GM12878 (cell line): ENCODE data around the gene HMGN4. TPM values are rescaled to one million over a fixed set of nuclear protein-coding genes. Genes with fewer than 3 reads are reported as not detected.

Source experiments
- ATAC-seq: fragments of 200-7000 bp; cut with Tn5 transposase; 3 replicates; pipeline ENCODE4 v1.9.1; 2020; ENCODE audit warnings: mild to moderate bottlenecking, moderate library complexity
- BruUV-seq: library from RNA; stranded (reverse); fragments of 400-500 nt; replicated peaks from 2 replicates; lab custom pipeline; 2021; lab: Mats Ljungman, UMichigan
- CTCF ChIA-PET: fragments of 300-600 bp; sonication (Branson Sonifier 250); formaldehyde crosslinking; extraction: SDS; loops from one replicate; lab custom pipeline; 2021; ENCODE audit warnings: inconsistent platforms; lab: Yijun Ruan, JAX
- POLR2A ChIA-PET: fragments of 350-600 bp; formaldehyde crosslinking; extraction: SDS; loops from one replicate; lab custom pipeline; 2021; ENCODE audit warnings: inconsistent platforms; lab: Charles Lee
- RAD21 ChIA-PET: fragments of 300-600 bp; sonication (Branson Sonifier 250); formaldehyde crosslinking; loops from one replicate; lab custom pipeline; 2023; ENCODE audit warnings: antibody characterized with exemption; ENCODE audit not compliant: unreplicated experiment; lab: Charles Lee
- SMC1A ChIA-PET: fragments of 300-600 bp; sonication (Branson Sonifier 250); formaldehyde crosslinking; loops from one replicate; lab custom pipeline; 2023; ENCODE audit not compliant: unreplicated experiment, uncharacterized antibody; lab: Charles Lee
- DNase-seq: peaks from one replicate; pipeline ENCODE4 v3.0.0-alpha.2; 2011; ENCODE audit warnings: low read depth, low spot score
- FAIRE-seq: peaks from 3 replicates; lab custom pipeline; 2011; peaks lifted over from hg19 to GRCh38; lab: Jason Lieb, UNC
- H2AFZ ChIP-seq: 2 replicates; pipeline ENCODE4 v1.6.0; 2011; ENCODE audit warnings: low read depth, low read length, control low read depth; ENCODE audit not compliant: control insufficient read depth
- H3K27ac ChIP-seq: 2 replicates; pipeline ENCODE4 v1.5.1; 2011; ENCODE audit warnings: control low read depth; ENCODE audit not compliant: control insufficient read depth, insufficient read depth
- H3K27me3 ChIP-seq, 2 experiments: replicated peaks in 1 of 2; 2 replicates each; pipeline versions ENCODE4 v1.6.0 to v1.6.1; 2011; ENCODE audit warnings: low read length in 1 of 2; ENCODE audit not compliant: control insufficient read depth in 2 of 2, insufficient read depth in 2 of 2
- H3K36me3 ChIP-seq, 2 experiments: 2 replicates each; pipeline ENCODE4 v1.5.1; 2011; ENCODE audit warnings: low read length in 1 of 2; ENCODE audit not compliant: control insufficient read depth in 2 of 2, insufficient read depth in 2 of 2
- H3K4me1 ChIP-seq: 2 replicates; pipeline ENCODE4 v1.6.1; 2011; ENCODE audit warnings: mild to moderate bottlenecking, low read length, moderate library complexity, mixed read lengths; ENCODE audit not compliant: control insufficient read depth, insufficient read depth
- H3K4me2 ChIP-seq: 2 replicates; pipeline ENCODE4 v1.6.0; 2011; ENCODE audit warnings: control low read depth; ENCODE audit not compliant: control insufficient read depth, insufficient read depth
- H3K4me3 ChIP-seq: fragments of 200-600 bp; sonication (generic); 2 replicates; pipeline ENCODE4 v1.5.1; 2016
- H3K79me2 ChIP-seq: 2 replicates; pipeline ENCODE4 v1.6.0; 2011; ENCODE audit warnings: low read length; ENCODE audit not compliant: control insufficient read depth, insufficient read depth
- H3K9ac ChIP-seq: 2 replicates; pipeline ENCODE4 v1.8.0; 2011; ENCODE audit warnings: low read length, control low read depth, mixed read lengths; ENCODE audit not compliant: control insufficient read depth, insufficient read depth
- H3K9me3 ChIP-seq: replicated peaks from 3 replicates; pipeline ENCODE4 v1.5.1; 2011; ENCODE audit warnings: mild to moderate bottlenecking, low read length; ENCODE audit not compliant: control insufficient read depth, insufficient read depth
- H4K20me1 ChIP-seq: 2 replicates; pipeline ENCODE4 v1.6.0; 2011; ENCODE audit not compliant: control insufficient read depth, insufficient read depth
- CREM ChIP-seq: IDR thresholded peaks from 2 replicates; pipeline ENCODE4 v1.6.1; 2014; ENCODE audit warnings: antibody characterized with exemption, low read depth
- ETV6 ChIP-seq, 2 experiments: fragments of 450-650 bp in 1 of 2; IDR thresholded peaks in 1 of 2; conservative IDR thresholded peaks in 1 of 2; 2 replicates each; pipeline ENCODE4 v1.6.1; 2014; ENCODE audit warnings: antibody characterized with exemption in 1 of 2, borderline replicate concordance in 1 of 2, low read depth in 1 of 2, mild to moderate bottlenecking in 1 of 2, moderate library complexity in 1 of 2
- PML ChIP-seq: IDR thresholded peaks from 2 replicates; pipeline ENCODE4 v1.6.1; 2012; ENCODE audit warnings: low read length, inconsistent platforms
- SIN3A ChIP-seq: IDR thresholded peaks from 2 replicates; pipeline ENCODE4 v1.6.1; 2012; ENCODE audit warnings: low read depth, low read length, improper control_type of control experiment
- SMC3 ChIP-seq: IDR thresholded peaks from 2 replicates; pipeline ENCODE4 v1.6.1; 2011; ENCODE audit warnings: low read length, improper control_type of control experiment, borderline replicate concordance
- STAT1 ChIP-seq: fragments of 450-650 bp; conservative IDR thresholded peaks from 2 replicates; pipeline ENCODE4 v1.6.1; 2014; ENCODE audit warnings: antibody characterized with exemption, mild to moderate bottlenecking
- TBL1XR1 ChIP-seq: IDR thresholded peaks from 2 replicates; pipeline ENCODE4 v1.6.1; 2012; ENCODE audit warnings: low read depth, low read length, improper control_type of control experiment
- WGBS: methylation state at CpG from one replicate; pipeline ENCODE4 v1.1.6; 2016; ENCODE audit warnings: low lambda C conversion rate; ENCODE audit not compliant: insufficient replicate concordance, insufficient coverage; ENCODE audit errors: missing lambda C conversion rate; 5-methylcytosine and 5-hydroxymethylcytosine counted together
- in situ Hi-C: fragments of 300-500 bp; cut with MboI; formaldehyde crosslinking; loops from 9 replicates; pipeline ENCODE4 v1.14.3; 2018; ENCODE audit warnings: mixed read lengths
- intact Hi-C: fragments of 100-400 bp; cut with micrococcal nuclease; formaldehyde crosslinking; loops from one replicate; pipeline ENCODE4 v1.14.2; 2022; ENCODE audit not compliant: unreplicated experiment
- polyA plus RNA-seq, 11 experiments: library from polyadenylated mRNA; depleted of rRNA in 4 of 11; unstranded in 6 of 11; stranded (reverse) in 5 of 11; fragments of >200 nt; fragmentation: Nextera tagmentation in 4 of 11; fragmentation: Illumina TruSeq in 1 of 11; extraction: Ambion mirVana in 4 of 11; extraction: Trizol in 1 of 11; gene quantifications; 1 replicate in 1 of 11; 2 replicates in 10 of 11; pipeline versions ENCODE4 v1.2.1 to v1.2.3, GENCODE V29; 2011 to 2016; ENCODE audit warnings: inconsistent platforms in 2 of 11, missing spikeins in 2 of 11, low read depth in 1 of 11
- total RNA-seq, 4 experiments: library from RNA; depleted of rRNA in 3 of 4; stranded (reverse); fragments of >200 nt in 3 of 4; fragmentation: Illumina TruSeq in 1 of 4; extraction: Trizol in 1 of 4; gene quantifications; 2 replicates each; pipeline versions ENCODE4 v1.2.1 to v1.2.3, GENCODE V29; 2013 to 2021
- TF ChIP-seq, protein P1 (sequence below): fragments of 450-650 bp; IDR thresholded peaks from 2 replicates; pipeline ENCODE4 v1.6.1; 2017; ENCODE audit warnings: mild to moderate bottlenecking, moderate library complexity
- TF ChIP-seq, protein P2 (sequence below): IDR thresholded peaks from 2 replicates; pipeline ENCODE4 v1.6.1; 2012; ENCODE audit warnings: improper control_type of control experiment, low read depth, low read length; ENCODE audit not compliant: insufficient replicate concordance
- TF ChIP-seq, protein P3 (sequence below): fragments of 450-650 bp; IDR thresholded peaks from 2 replicates; pipeline ENCODE4 v1.6.1; 2016; ENCODE audit warnings: mild to moderate bottlenecking

HMGN4 gene
- total and polyA plus RNA-seq, 10 of the 15 experiments (the other 5 are each of a cell fraction or from before 2014, with no cell fraction given): 26.7 to 99.1 (median 76.7) TPM

DNA sequence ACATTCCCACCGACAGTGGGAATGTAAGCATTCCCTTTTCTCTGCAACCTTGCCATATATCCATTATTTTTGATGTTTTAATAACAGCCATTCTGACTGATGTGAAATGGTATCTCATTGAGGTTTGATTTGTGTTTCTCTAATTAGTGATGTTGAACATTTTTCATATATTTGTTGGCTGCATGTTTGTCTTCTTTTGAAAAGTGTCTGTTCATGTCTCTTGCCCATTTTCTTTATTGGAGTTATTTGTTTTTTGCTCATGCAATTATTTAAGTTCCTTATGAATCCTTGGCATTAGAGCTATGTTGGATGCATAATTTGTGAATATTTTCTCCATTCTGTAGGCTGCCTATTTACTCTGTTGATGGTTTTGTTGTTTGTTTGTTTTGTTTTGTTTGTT lies 40.6 kb downstream of the HMGN4 start:
- H3K4me2 ChIP-seq: no peak overlapping the region
- 95% methylated on average over 1 of the region's 1 CpG for WGBS
- POLR2A ChIA-PET: interaction anchor here (1.2 to 1.5 kb wide), 3 partner anchors 11 to 244 kb away, joined by 3 to 5 read pairs (median 4); no protein-coding TSS in a partner anchor
- CTCF ChIA-PET: interaction anchor here (1.0 to 13.0 kb wide), 2 partner anchors 14 to 500 kb away, joined by 3 to 267 read pairs; partner anchors contain the start of gene ABT1
- H3K27ac ChIP-seq: no peak overlapping the region
- H3K79me2 ChIP-seq: no peaks in the 10 kb centered on the region
- DNase-seq: no peak
- SMC1A ChIA-PET: interaction anchor here (11.6 kb wide), 1 partner anchor 14 kb away, joined by 170 read pairs; the partner anchor contains the start of gene ABT1
- TF ChIP-seq SIN3A (no peak), STAT1 (no peak), SMC3 (no peak), ETV6 (conservative IDR thresholded peaks at IDR 0.05 in 1 of 2, IDR thresholded peaks at IDR 0.05 in 1 of 2; ENCODE audit: borderline replicate concordance in 1 of 2, low read depth in 1 of 2) (no peak), PML (no peak), CREM (no peak), TBL1XR1 (no peak)
- TF ChIP-seq, protein P1, sequence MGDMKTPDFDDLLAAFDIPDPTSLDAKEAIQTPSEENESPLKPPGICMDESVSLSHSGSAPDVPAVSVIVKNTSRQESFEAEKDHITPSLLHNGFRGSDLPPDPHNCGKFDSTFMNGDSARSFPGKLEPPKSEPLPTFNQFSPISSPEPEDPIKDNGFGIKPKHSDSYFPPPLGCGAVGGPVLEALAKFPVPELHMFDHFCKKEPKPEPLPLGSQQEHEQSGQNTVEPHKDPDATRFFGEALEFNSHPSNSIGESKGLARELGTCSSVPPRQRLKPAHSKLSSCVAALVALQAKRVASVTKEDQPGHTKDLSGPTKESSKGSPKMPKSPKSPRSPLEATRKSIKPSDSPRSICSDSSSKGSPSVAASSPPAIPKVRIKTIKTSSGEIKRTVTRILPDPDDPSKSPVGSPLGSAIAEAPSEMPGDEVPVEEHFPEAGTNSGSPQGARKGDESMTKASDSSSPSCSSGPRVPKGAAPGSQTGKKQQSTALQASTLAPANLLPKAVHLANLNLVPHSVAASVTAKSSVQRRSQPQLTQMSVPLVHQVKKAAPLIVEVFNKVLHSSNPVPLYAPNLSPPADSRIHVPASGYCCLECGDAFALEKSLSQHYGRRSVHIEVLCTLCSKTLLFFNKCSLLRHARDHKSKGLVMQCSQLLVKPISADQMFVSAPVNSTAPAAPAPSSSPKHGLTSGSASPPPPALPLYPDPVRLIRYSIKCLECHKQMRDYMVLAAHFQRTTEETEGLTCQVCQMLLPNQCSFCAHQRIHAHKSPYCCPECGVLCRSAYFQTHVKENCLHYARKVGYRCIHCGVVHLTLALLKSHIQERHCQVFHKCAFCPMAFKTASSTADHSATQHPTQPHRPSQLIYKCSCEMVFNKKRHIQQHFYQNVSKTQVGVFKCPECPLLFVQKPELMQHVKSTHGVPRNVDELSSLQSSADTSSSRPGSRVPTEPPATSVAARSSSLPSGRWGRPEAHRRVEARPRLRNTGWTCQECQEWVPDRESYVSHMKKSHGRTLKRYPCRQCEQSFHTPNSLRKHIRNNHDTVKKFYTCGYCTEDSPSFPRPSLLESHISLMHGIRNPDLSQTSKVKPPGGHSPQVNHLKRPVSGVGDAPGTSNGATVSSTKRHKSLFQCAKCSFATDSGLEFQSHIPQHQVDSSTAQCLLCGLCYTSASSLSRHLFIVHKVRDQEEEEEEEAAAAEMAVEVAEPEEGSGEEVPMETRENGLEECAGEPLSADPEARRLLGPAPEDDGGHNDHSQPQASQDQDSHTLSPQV: no peak
- TF ChIP-seq, protein P2, sequence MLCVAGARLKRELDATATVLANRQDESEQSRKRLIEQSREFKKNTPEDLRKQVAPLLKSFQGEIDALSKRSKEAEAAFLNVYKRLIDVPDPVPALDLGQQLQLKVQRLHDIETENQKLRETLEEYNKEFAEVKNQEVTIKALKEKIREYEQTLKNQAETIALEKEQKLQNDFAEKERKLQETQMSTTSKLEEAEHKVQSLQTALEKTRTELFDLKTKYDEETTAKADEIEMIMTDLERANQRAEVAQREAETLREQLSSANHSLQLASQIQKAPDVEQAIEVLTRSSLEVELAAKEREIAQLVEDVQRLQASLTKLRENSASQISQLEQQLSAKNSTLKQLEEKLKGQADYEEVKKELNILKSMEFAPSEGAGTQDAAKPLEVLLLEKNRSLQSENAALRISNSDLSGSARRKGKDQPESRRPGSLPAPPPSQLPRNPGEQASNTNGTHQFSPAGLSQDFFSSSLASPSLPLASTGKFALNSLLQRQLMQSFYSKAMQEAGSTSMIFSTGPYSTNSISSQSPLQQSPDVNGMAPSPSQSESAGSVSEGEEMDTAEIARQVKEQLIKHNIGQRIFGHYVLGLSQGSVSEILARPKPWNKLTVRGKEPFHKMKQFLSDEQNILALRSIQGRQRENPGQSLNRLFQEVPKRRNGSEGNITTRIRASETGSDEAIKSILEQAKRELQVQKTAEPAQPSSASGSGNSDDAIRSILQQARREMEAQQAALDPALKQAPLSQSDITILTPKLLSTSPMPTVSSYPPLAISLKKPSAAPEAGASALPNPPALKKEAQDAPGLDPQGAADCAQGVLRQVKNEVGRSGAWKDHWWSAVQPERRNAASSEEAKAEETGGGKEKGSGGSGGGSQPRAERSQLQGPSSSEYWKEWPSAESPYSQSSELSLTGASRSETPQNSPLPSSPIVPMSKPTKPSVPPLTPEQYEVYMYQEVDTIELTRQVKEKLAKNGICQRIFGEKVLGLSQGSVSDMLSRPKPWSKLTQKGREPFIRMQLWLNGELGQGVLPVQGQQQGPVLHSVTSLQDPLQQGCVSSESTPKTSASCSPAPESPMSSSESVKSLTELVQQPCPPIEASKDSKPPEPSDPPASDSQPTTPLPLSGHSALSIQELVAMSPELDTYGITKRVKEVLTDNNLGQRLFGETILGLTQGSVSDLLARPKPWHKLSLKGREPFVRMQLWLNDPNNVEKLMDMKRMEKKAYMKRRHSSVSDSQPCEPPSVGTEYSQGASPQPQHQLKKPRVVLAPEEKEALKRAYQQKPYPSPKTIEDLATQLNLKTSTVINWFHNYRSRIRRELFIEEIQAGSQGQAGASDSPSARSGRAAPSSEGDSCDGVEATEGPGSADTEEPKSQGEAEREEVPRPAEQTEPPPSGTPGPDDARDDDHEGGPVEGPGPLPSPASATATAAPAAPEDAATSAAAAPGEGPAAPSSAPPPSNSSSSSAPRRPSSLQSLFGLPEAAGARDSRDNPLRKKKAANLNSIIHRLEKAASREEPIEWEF: no peak
- TF ChIP-seq, protein P3, sequence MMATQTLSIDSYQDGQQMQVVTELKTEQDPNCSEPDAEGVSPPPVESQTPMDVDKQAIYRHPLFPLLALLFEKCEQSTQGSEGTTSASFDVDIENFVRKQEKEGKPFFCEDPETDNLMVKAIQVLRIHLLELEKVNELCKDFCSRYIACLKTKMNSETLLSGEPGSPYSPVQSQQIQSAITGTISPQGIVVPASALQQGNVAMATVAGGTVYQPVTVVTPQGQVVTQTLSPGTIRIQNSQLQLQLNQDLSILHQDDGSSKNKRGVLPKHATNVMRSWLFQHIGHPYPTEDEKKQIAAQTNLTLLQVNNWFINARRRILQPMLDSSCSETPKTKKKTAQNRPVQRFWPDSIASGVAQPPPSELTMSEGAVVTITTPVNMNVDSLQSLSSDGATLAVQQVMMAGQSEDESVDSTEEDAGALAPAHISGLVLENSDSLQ: no peak
- no peaks in the 10 kb centered on the region; the same call in 1 of the 2 replicates for H3K4me1 ChIP-seq
- no peak overlapping the region for H3K4me3 ChIP-seq
- FAIRE-seq: no peak
- H3K36me3 ChIP-seq: no peaks in the 10 kb centered on the region
- in situ Hi-C loops: no loop called here
- H3K27me3 ChIP-seq: no peaks in the 10 kb centered on the region
- H3K9me3 ChIP-seq: peaks cover 8% of the 10 kb centered on the region; the same call in 2 of the 3 replicates
- RAD21 ChIA-PET: interaction anchor here (8.8 kb wide), 1 partner anchor 17 kb away, joined by 64 read pairs; the partner anchor contains the start of gene ABT1
- intact Hi-C loops: no loop called here
- H4K20me1 ChIP-seq: no peaks in the 10 kb centered on the region
- H3K9ac ChIP-seq: no peak overlapping the region
- ATAC-seq: no peak
- BruUV-seq: no TSS peak
- no peak overlapping the region for H2AFZ ChIP-seq
